MM.1S (cell line): ENCODE results near the gene ROBO3.

Experiments
- EZH2 ChIP-seq: fragments of 300-600 bp; sonication (generic); optimal IDR thresholded peaks from 2 replicates; pipeline ENCODE3; 2017; ENCODE audit warnings: low read depth, mild to moderate bottlenecking, antibody characterized with exemption, low read length, mixed read lengths
- EZH2phosphoT487 ChIP-seq: fragments of 300-600 bp; sonication (generic); IDR thresholded peaks from 2 replicates; pipeline ENCODE4 v1.6.1; 2018; ENCODE audit warnings: antibody characterized with exemption, low read length
- TF ChIP-seq, protein P1 (sequence below): fragments of 300-600 bp; sonication (generic); IDR thresholded peaks from 2 replicates; pipeline ENCODE4 v1.5.1; 2016; ENCODE audit warnings: antibody characterized with exemption, low read length, mixed read lengths

DNA sequence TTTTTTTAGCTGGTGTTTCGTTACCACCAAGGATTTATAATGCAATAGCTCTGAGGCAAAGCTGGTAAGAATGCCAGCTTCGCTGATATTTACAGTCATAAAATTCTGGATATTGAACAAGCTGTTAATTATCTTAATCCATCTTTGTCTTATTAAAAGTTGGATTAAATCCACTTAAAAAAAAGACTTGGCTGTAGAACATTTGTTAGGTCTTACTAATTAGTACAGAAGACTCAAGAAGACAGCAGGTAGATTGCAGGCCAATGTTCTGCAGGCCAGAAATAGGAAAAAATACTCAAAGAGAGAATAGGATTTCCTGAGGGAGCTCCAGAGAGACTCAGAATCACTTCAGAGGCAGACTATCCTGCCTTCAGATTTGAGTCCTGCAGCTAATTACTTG, 24.9 kb downstream of the ROBO3 start:
- TF ChIP-seq, protein P1, sequence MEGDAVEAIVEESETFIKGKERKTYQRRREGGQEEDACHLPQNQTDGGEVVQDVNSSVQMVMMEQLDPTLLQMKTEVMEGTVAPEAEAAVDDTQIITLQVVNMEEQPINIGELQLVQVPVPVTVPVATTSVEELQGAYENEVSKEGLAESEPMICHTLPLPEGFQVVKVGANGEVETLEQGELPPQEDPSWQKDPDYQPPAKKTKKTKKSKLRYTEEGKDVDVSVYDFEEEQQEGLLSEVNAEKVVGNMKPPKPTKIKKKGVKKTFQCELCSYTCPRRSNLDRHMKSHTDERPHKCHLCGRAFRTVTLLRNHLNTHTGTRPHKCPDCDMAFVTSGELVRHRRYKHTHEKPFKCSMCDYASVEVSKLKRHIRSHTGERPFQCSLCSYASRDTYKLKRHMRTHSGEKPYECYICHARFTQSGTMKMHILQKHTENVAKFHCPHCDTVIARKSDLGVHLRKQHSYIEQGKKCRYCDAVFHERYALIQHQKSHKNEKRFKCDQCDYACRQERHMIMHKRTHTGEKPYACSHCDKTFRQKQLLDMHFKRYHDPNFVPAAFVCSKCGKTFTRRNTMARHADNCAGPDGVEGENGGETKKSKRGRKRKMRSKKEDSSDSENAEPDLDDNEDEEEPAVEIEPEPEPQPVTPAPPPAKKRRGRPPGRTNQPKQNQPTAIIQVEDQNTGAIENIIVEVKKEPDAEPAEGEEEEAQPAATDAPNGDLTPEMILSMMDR, result no peak
- TF ChIP-seq EZH2 (no peak), EZH2phosphoT487 (no peak)
